Karpas-422 (cell line): Measurements from ENCODE around the gene KCTD16. TPM values are rescaled to one million over a fixed set of nuclear protein-coding genes. Genes with fewer than 3 reads are reported as not detected.

ENCODE experiments used
- DNase-seq: peaks from one replicate; pipeline ENCODE4 v3.0.0-alpha.2; 2015
- H2AFZ ChIP-seq: fragments of 200-600 bp; sonication (generic); 2 replicates; pipeline ENCODE4 v1.6.1; 2014; ENCODE audit warnings: antibody characterized with exemption, low read length, mixed read lengths
- H3K27ac ChIP-seq: fragments of 200-600 bp; sonication (generic); 2 replicates; pipeline ENCODE4 v1.5.1; 2014; ENCODE audit warnings: mild to moderate bottlenecking, low read length, moderate library complexity
- H3K27me3 ChIP-seq: fragments of 200-600 bp; sonication (generic); 2 replicates; pipeline ENCODE4 v1.6.1; 2014; ENCODE audit warnings: low read length, mixed read lengths
- H3K36me3 ChIP-seq: fragments of 200-600 bp; sonication (generic); 2 replicates; pipeline ENCODE4 v1.6.1; 2014; ENCODE audit warnings: low read length, mixed read lengths; ENCODE audit not compliant: insufficient read depth
- H3K4me1 ChIP-seq: fragments of 200-600 bp; sonication (generic); 2 replicates; pipeline ENCODE4 v1.6.1; 2014; ENCODE audit warnings: mild to moderate bottlenecking, low read length, mixed read lengths
- H3K4me2 ChIP-seq: fragments of 200-600 bp; sonication (generic); 2 replicates; pipeline ENCODE4 v1.6.1; 2014; ENCODE audit warnings: low read length, low read depth, mild to moderate bottlenecking; ENCODE audit not compliant: poor library complexity, severe bottlenecking
- H3K4me3 ChIP-seq: fragments of 200-600 bp; sonication (generic); 2 replicates; pipeline ENCODE4 v1.5.1; 2014; ENCODE audit warnings: mild to moderate bottlenecking, antibody characterized with exemption, low read length, mixed read lengths
- H3K79me2 ChIP-seq: fragments of 200-600 bp; sonication (generic); 2 replicates; pipeline ENCODE4 v1.6.1; 2014; ENCODE audit warnings: mild to moderate bottlenecking, low read length, mixed read lengths
- H3K9ac ChIP-seq: fragments of 200-600 bp; sonication (generic); 2 replicates; pipeline ENCODE4 v1.6.0; 2014; ENCODE audit warnings: low read length
- H3K9me2 ChIP-seq: fragments of 200-600 bp; sonication (generic), shearing (Covaris generic); replicated peaks from 2 replicates; pipeline ENCODE4 v1.6.0; 2014; ENCODE audit warnings: mild to moderate bottlenecking, low read length, moderate library complexity; ENCODE audit not compliant: insufficient read depth
- H3K9me3 ChIP-seq: fragments of 300-700, 200-600 bp; sonication (generic); 2 replicates; pipeline ENCODE4 v1.6.1; 2014; ENCODE audit warnings: low read length, mixed read lengths
- H4K20me1 ChIP-seq: fragments of 200-600 bp; sonication (generic); 2 replicates; pipeline ENCODE4 v1.6.1; 2014; ENCODE audit warnings: mild to moderate bottlenecking, antibody characterized with exemption, low read length, low read depth; ENCODE audit not compliant: insufficient read depth
- total RNA-seq: library from RNA; depleted of rRNA; stranded (reverse); fragments of >200 nt; shearing (Covaris generic); gene quantifications from 2 replicates; pipeline ENCODE4 v1.2.3, GENCODE V29; 2014; ENCODE audit warnings: low replicate concordance

The KCTD16 gene
- total RNA-seq, 1 experiment from 2014 or later = 0.11 TPM

- no peaks in the 10 kb centered on the region for H3K9me2 ChIP-seq
- no peaks in the 10 kb centered on the region for H3K36me3 ChIP-seq
- peaks cover 49% of the 10 kb centered on the region for H3K4me1 ChIP-seq
- no peaks in the 10 kb centered on the region for H4K20me1 ChIP-seq
- H3K27ac ChIP-seq = peak overlapping the region; percentile 95
- H2AFZ ChIP-seq = peak overlapping the region; percentile 46
- H3K9me3 ChIP-seq = no peaks in the 10 kb centered on the region
- peak; percentile 95 for DNase-seq
- peak overlapping the region; percentile 60 for H3K4me3 ChIP-seq
- H3K9ac ChIP-seq = peak overlapping the region; percentile 52
- H3K79me2 ChIP-seq = no peaks in the 10 kb centered on the region
- peak overlapping the region; percentile 87 for H3K4me2 ChIP-seq
- no peaks in the 10 kb centered on the region for H3K27me3 ChIP-seq
Measured at GRCh38 chr5:144369006-144369405, 198.3 kb downstream of the KCTD16 start.

- H3K9me3 ChIP-seq = no peaks in the 10 kb centered on the region
- H2AFZ ChIP-seq = peak overlapping the region; percentile 46
- no peaks in the 10 kb centered on the region for H3K79me2 ChIP-seq
- no peaks in the 10 kb centered on the region for H3K9me2 ChIP-seq
- H3K4me3 ChIP-seq = no peak overlapping the region
- no peak overlapping the region for H3K9ac ChIP-seq
- H3K27ac ChIP-seq = no peak overlapping the region
- H4K20me1 ChIP-seq = no peaks in the 10 kb centered on the region
- H3K4me1 ChIP-seq = peaks cover 49% of the 10 kb centered on the region
- H3K36me3 ChIP-seq = no peaks in the 10 kb centered on the region
- no peak for DNase-seq
- no peaks in the 10 kb centered on the region for H3K27me3 ChIP-seq
- H3K4me2 ChIP-seq = peak overlapping the region; percentile 87
Measured at GRCh38 chr5:144370273-144370672, 199.6 kb downstream of the KCTD16 start.

- H4K20me1 ChIP-seq = no peaks in the 10 kb centered on the region
- no peak overlapping the region for H3K9ac ChIP-seq
- H3K4me2 ChIP-seq = no peak overlapping the region
- no peak overlapping the region for H3K4me3 ChIP-seq
- H3K79me2 ChIP-seq = no peaks in the 10 kb centered on the region
- no peak for DNase-seq
- no peaks in the 10 kb centered on the region for H3K36me3 ChIP-seq
- H3K27me3 ChIP-seq = no peaks in the 10 kb centered on the region
- H3K4me1 ChIP-seq = peaks cover 28% of the 10 kb centered on the region
- no peak overlapping the region for H2AFZ ChIP-seq
- H3K9me3 ChIP-seq = no peaks in the 10 kb centered on the region
- H3K27ac ChIP-seq = no peak overlapping the region
- H3K9me2 ChIP-seq = no peaks in the 10 kb centered on the region
Measured at GRCh38 chr5:144374637-144375036, 204.0 kb downstream of the KCTD16 start.

GRCh38 chr5:144377207-144377606, 206.5 kb downstream of the KCTD16 start:
- H3K27ac ChIP-seq = no peak overlapping the region
- H3K4me2 ChIP-seq = no peak overlapping the region
- H3K9ac ChIP-seq = no peak overlapping the region
- no peak overlapping the region for H3K4me3 ChIP-seq
- no peaks in the 10 kb centered on the region for H4K20me1 ChIP-seq
- H3K9me3 ChIP-seq = no peaks in the 10 kb centered on the region; the same call in 1 of the 2 replicates
- H3K36me3 ChIP-seq = no peaks in the 10 kb centered on the region; the same call in 1 of the 2 replicates
- no peaks in the 10 kb centered on the region for H3K27me3 ChIP-seq
- H2AFZ ChIP-seq = peak overlapping the region; percentile 24; the same call in 1 of the 2 replicates
- DNase-seq = no peak
- no peaks in the 10 kb centered on the region for H3K9me2 ChIP-seq
- peaks cover 21% of the 10 kb centered on the region for H3K4me1 ChIP-seq
- no peaks in the 10 kb centered on the region for H3K79me2 ChIP-seq

GRCh38 chr5:144378681-144379080, 208.0 kb downstream of the KCTD16 start:
- no peak overlapping the region for H3K4me2 ChIP-seq
- no peak overlapping the region for H2AFZ ChIP-seq
- DNase-seq = no peak
- H3K9me3 ChIP-seq = no peaks in the 10 kb centered on the region; the same call in 1 of the 2 replicates
- no peak overlapping the region for H3K27ac ChIP-seq
- no peaks in the 10 kb centered on the region for H3K9me2 ChIP-seq
- H4K20me1 ChIP-seq = no peaks in the 10 kb centered on the region
- no peaks in the 10 kb centered on the region for H3K79me2 ChIP-seq
- H3K4me1 ChIP-seq = peaks cover 26% of the 10 kb centered on the region
- no peak overlapping the region for H3K9ac ChIP-seq
- H3K27me3 ChIP-seq = no peaks in the 10 kb centered on the region
- no peaks in the 10 kb centered on the region; the same call in 1 of the 2 replicates for H3K36me3 ChIP-seq
- no peak overlapping the region for H3K4me3 ChIP-seq

- Histone ChIP-seq H3K9ac (no peak overlapping the region), H4K20me1 (no peaks in the 10 kb centered on the region), H3K36me3 (no peaks in the 10 kb centered on the region; the same call in 1 of the 2 replicates), H3K27me3 (no peaks in the 10 kb centered on the region), H3K9me2 (no peaks in the 10 kb centered on the region; the same call in 1 of the 2 replicates), H3K79me2 (no peaks in the 10 kb centered on the region), H3K9me3 (no peaks in the 10 kb centered on the region; the same call in 1 of the 2 replicates), H3K4me2 (peak overlapping the region; percentile 6), H3K27ac (no peak overlapping the region), H3K4me3 (no peak overlapping the region), H2AFZ (no peak overlapping the region), H3K4me1 (peaks cover 27% of the 10 kb centered on the region)
- peak; percentile 51 for DNase-seq
Measured at GRCh38 chr5:144385597-144385996, 214.9 kb downstream of the KCTD16 start.

GRCh38 chr5:144386315-144386714, 215.6 kb downstream of the KCTD16 start:
- H3K4me1 ChIP-seq = peaks cover 20% of the 10 kb centered on the region
- no peak overlapping the region for H3K4me3 ChIP-seq
- H3K27ac ChIP-seq = no peak overlapping the region
- DNase-seq = no peak
- no peaks in the 10 kb centered on the region for H3K79me2 ChIP-seq
- no peak overlapping the region for H3K4me2 ChIP-seq
- no peaks in the 10 kb centered on the region for H4K20me1 ChIP-seq
- H3K9me3 ChIP-seq = no peaks in the 10 kb centered on the region; the same call in 1 of the 2 replicates
- no peaks in the 10 kb centered on the region for H3K27me3 ChIP-seq
- no peak overlapping the region for H2AFZ ChIP-seq
- H3K9me2 ChIP-seq = no peaks in the 10 kb centered on the region; the same call in 1 of the 2 replicates
- no peak overlapping the region for H3K9ac ChIP-seq
- H3K36me3 ChIP-seq = no peaks in the 10 kb centered on the region; the same call in 1 of the 2 replicates

GRCh38 chr5:144390133-144390532, 219.5 kb downstream of the KCTD16 start:
- H3K27me3 ChIP-seq = no peaks in the 10 kb centered on the region
- H3K36me3 ChIP-seq = no peaks in the 10 kb centered on the region
- peak; percentile 51 for DNase-seq
- no peak overlapping the region for H2AFZ ChIP-seq
- H3K4me2 ChIP-seq = no peak overlapping the region
- H3K9me3 ChIP-seq = no peaks in the 10 kb centered on the region
- no peak overlapping the region for H3K4me3 ChIP-seq
- peaks cover 10% of the 10 kb centered on the region for H3K4me1 ChIP-seq
- no peaks in the 10 kb centered on the region for H3K9me2 ChIP-seq
- no peaks in the 10 kb centered on the region for H3K79me2 ChIP-seq
- H4K20me1 ChIP-seq = no peaks in the 10 kb centered on the region
- no peak overlapping the region for H3K9ac ChIP-seq
- H3K27ac ChIP-seq = no peak overlapping the region
